BLaER1 treated with 17β-estradiol and CSF1 and Interleukin-3, amounts not matched to agents 10 nM and 100 nM (cell line): Measurements from ENCODE around the gene PXK.

Experiments
- H3K27ac ChIP-seq, 11 experiments: shearing (Covaris generic); formaldehyde crosslinking; 2 replicates each; pipeline ENCODE4 v1.8.1; 2022
- H3K27me3 ChIP-seq, 11 experiments: shearing (Covaris generic); formaldehyde crosslinking; 2 replicates each; pipeline ENCODE4 v1.8.1; 2022
- H3K36me3 ChIP-seq, 11 experiments: shearing (Covaris generic); formaldehyde crosslinking; 2 replicates each; pipeline ENCODE4 v1.8.1; 2022
- H3K4me1 ChIP-seq, 10 experiments: shearing (Covaris generic); formaldehyde crosslinking; 2 replicates each; pipeline ENCODE4 v1.8.1; 2022
- H3K4me2 ChIP-seq, 11 experiments: shearing (Covaris generic); formaldehyde crosslinking; 2 replicates each; pipeline ENCODE4 v1.8.1; 2022
- H3K4me3 ChIP-seq, 10 experiments: shearing (Covaris generic); formaldehyde crosslinking; 2 replicates each; pipeline ENCODE4 v1.8.1; 2022
- H3K9ac ChIP-seq, 11 experiments: shearing (Covaris generic); formaldehyde crosslinking; 2 replicates each; pipeline ENCODE4 v1.8.1; 2022
- H3K9me3 ChIP-seq, 11 experiments: shearing (Covaris generic); formaldehyde crosslinking; replicated peaks in 1 of 11; 2 replicates each; pipeline ENCODE4 v1.8.1; 2022
- H4K20me1 ChIP-seq, 11 experiments: shearing (Covaris generic); formaldehyde crosslinking; 2 replicates each; pipeline ENCODE4 v1.8.1; 2022
- Cebpa-rat ChIP-seq, 11 experiments: shearing (Covaris generic); IDR thresholded peaks; 2 replicates each; pipeline ENCODE4 v1.8.1; 2022

Gene PXK

GRCh38 chr3:58326267-58326900, 6.3 kb upstream of the PXK start:
- H3K27ac ChIP-seq = no peak overlapping the region
- H3K9me3 ChIP-seq = no peaks in the 10 kb centered on the region
- no peak overlapping the region for H3K4me2 ChIP-seq
- peaks cover 0 to 16% (median 6%) of the 10 kb centered on the region in 11 experiments; a peak in 8 of 22 replicates for H3K36me3 ChIP-seq
- H3K27me3 ChIP-seq = no peaks in the 10 kb centered on the region
- no peak overlapping the region for H3K4me3 ChIP-seq
- H3K9ac ChIP-seq = no peak overlapping the region
- peaks cover 23 to 38% (median 33%) of the 10 kb centered on the region in 10 experiments for H3K4me1 ChIP-seq
- no peak for TF ChIP-seq Cebpa-rat (IDR thresholded peaks at IDR 0.05)
- peaks cover 0 to 9% (median 4%) of the 10 kb centered on the region in 11 experiments; a peak in 11 of 22 replicates for H4K20me1 ChIP-seq

- H3K36me3 ChIP-seq = no peaks in the 10 kb centered on the region
- H3K9ac ChIP-seq = no peak overlapping the region
- H3K4me3 ChIP-seq = no peak overlapping the region
- H4K20me1 ChIP-seq = peaks cover 0 to 3% (median 0%) of the 10 kb centered on the region in 11 experiments; a peak in 1 of 22 replicates
- H3K9me3 ChIP-seq = no peaks in the 10 kb centered on the region
- no peak overlapping the region for H3K27ac ChIP-seq
- no peak overlapping the region for H3K4me2 ChIP-seq
- no peak for TF ChIP-seq Cebpa-rat (IDR thresholded peaks at IDR 0.05)
- peaks cover 33 to 45% (median 36%) of the 10 kb centered on the region in 10 experiments for H3K4me1 ChIP-seq
- H3K27me3 ChIP-seq = no peaks in the 10 kb centered on the region
These were observed 3.4 kb upstream of the PXK start for GRCh38 chr3:58329150-58329921.

- Histone ChIP-seq H3K4me1 (peaks cover 30 to 41% (median 34%) of the 10 kb centered on the region in 10 experiments), H3K4me3 (no peak overlapping the region), H3K27me3 (no peaks in the 10 kb centered on the region), H3K4me2 (peak overlapping the region in 1 of 11 experiments; percentile 96; a peak in 1 of 22 replicates), H3K9me3 (no peaks in the 10 kb centered on the region), H3K36me3 (no peaks in the 10 kb centered on the region), H3K9ac (no peak overlapping the region), H3K27ac (no peak overlapping the region), H4K20me1 (peaks cover 0 to 3% (median 0%) of the 10 kb centered on the region in 11 experiments; a peak in 1 of 22 replicates)
- TF ChIP-seq Cebpa-rat (IDR thresholded peaks at IDR 0.05) = no peak
These were observed 2.7 kb upstream of the PXK start for GRCh38 chr3:58329922-58330413.

GRCh38 chr3:58331593-58332152, 1.0 kb upstream of the PXK start:
- Histone ChIP-seq H3K9ac (peak overlapping the region; percentile 92 to 98 (median 96); a peak in 21 of 22 replicates), H3K4me1 (peaks cover 34 to 42% (median 37%) of the 10 kb centered on the region in 10 experiments), H3K36me3 (peaks cover 0 to 8% (median 7%) of the 10 kb centered on the region in 11 experiments; a peak in 18 of 22 replicates), H3K4me2 (peak overlapping the region; percentile 84 to 98 (median 93)), H3K9me3 (no peaks in the 10 kb centered on the region), H3K4me3 (peak overlapping the region in 8 of 10 experiments; percentile 77 to 98 (median 96); a peak in 17 of 20 replicates), H3K27ac (peak overlapping the region in 10 of 11 experiments; percentile 91 to 99 (median 95); a peak in 20 of 22 replicates), H3K27me3 (no peaks in the 10 kb centered on the region), H4K20me1 (peaks cover 0 to 3% (median 0%) of the 10 kb centered on the region in 11 experiments; a peak in 1 of 22 replicates)
- TF ChIP-seq Cebpa-rat (IDR thresholded peaks at IDR 0.05) = no peak

- H3K9me3 ChIP-seq = peaks cover 0 to 6% (median 0%) of the 10 kb centered on the region in 11 experiments; a peak in 1 of 22 replicates
- peak overlapping the region; percentile 90 to 99 (median 95) for H3K27ac ChIP-seq
- peak overlapping the region; percentile 84 to 98 (median 96) for H3K4me2 ChIP-seq
- peaks cover 0 to 3% (median 0%) of the 10 kb centered on the region in 11 experiments; a peak in 1 of 22 replicates for H4K20me1 ChIP-seq
- no peak for TF ChIP-seq Cebpa-rat (IDR thresholded peaks at IDR 0.05)
- peaks cover 0 to 25% (median 24%) of the 10 kb centered on the region in 11 experiments; a peak in 19 of 22 replicates for H3K36me3 ChIP-seq
- peak overlapping the region; percentile 92 to 98 (median 96) for H3K9ac ChIP-seq
- no peaks in the 10 kb centered on the region for H3K27me3 ChIP-seq
- H3K4me1 ChIP-seq = peaks cover 51 to 56% (median 53%) of the 10 kb centered on the region in 10 experiments
- H3K4me3 ChIP-seq = peak overlapping the region; percentile 77 to 98 (median 96)
These were observed 717 bp downstream of the PXK start for GRCh38 chr3:58333206-58334012.

- peak overlapping the region; percentile 77 to 98 (median 96) for H3K4me3 ChIP-seq
- no peaks in the 10 kb centered on the region for H3K27me3 ChIP-seq
- H3K4me1 ChIP-seq = peaks cover 53 to 61% (median 58%) of the 10 kb centered on the region in 10 experiments
- peaks cover 0 to 10% (median 0%) of the 10 kb centered on the region in 11 experiments; a peak in 4 of 22 replicates for H3K9me3 ChIP-seq
- peak overlapping the region; percentile 92 to 98 (median 96) for H3K9ac ChIP-seq
- peak overlapping the region; percentile 77 to 98 (median 96) for H3K4me2 ChIP-seq
- peaks cover 0 to 3% (median 0%) of the 10 kb centered on the region in 11 experiments; a peak in 1 of 22 replicates for H4K20me1 ChIP-seq
- TF ChIP-seq Cebpa-rat (IDR thresholded peaks at IDR 0.05) = no peak
- H3K36me3 ChIP-seq = peaks cover 2 to 31% (median 30%) of the 10 kb centered on the region in 11 experiments; a peak in 20 of 22 replicates
- peak overlapping the region; percentile 90 to 99 (median 95) for H3K27ac ChIP-seq
These were observed 1.3 kb downstream of the PXK start for GRCh38 chr3:58334013-58334321.

GRCh38 chr3:58334506-58334884, 1.8 kb downstream of the PXK start:
- Histone ChIP-seq H3K36me3 (peaks cover 7 to 36% (median 35%) of the 10 kb centered on the region in 11 experiments; a peak in 21 of 22 replicates), H4K20me1 (peaks cover 0 to 5% (median 0%) of the 10 kb centered on the region in 11 experiments; a peak in 1 of 22 replicates), H3K27me3 (no peaks in the 10 kb centered on the region), H3K4me1 (peaks cover 53 to 66% (median 63%) of the 10 kb centered on the region in 10 experiments), H3K4me3 (peak overlapping the region; percentile 77 to 98 (median 96)), H3K27ac (peak overlapping the region; percentile 90 to 99 (median 95)), H3K9me3 (peaks cover 0 to 10% (median 0%) of the 10 kb centered on the region in 11 experiments; a peak in 5 of 22 replicates), H3K9ac (peak overlapping the region; percentile 92 to 98 (median 96)), H3K4me2 (peak overlapping the region; percentile 77 to 98 (median 96))
- no peak for TF ChIP-seq Cebpa-rat (IDR thresholded peaks at IDR 0.05)

- Histone ChIP-seq H3K9me3 (peaks cover 0 to 10% (median 0%) of the 10 kb centered on the region in 11 experiments; a peak in 5 of 22 replicates), H3K4me2 (peak overlapping the region; percentile 77 to 98 (median 96)), H3K9ac (peak overlapping the region; percentile 92 to 98 (median 96)), H3K27ac (peak overlapping the region; percentile 90 to 99 (median 95)), H3K36me3 (peaks cover 14 to 47% (median 46%) of the 10 kb centered on the region in 11 experiments; a peak in 21 of 22 replicates), H3K4me3 (peak overlapping the region; percentile 77 to 98 (median 96)), H4K20me1 (peaks cover 0 to 8% (median 0%) of the 10 kb centered on the region in 11 experiments; a peak in 5 of 22 replicates), H3K27me3 (no peaks in the 10 kb centered on the region), H3K4me1 (peaks cover 56 to 73% (median 69%) of the 10 kb centered on the region in 10 experiments)
- TF ChIP-seq Cebpa-rat (IDR thresholded peaks at IDR 0.05) = no peak
These were observed 2.9 kb downstream of the PXK start for GRCh38 chr3:58335652-58335947.
